Caco-2 (cell line): ENCODE data around the gene MYB. TPM values are rescaled to one million over a fixed set of nuclear protein-coding genes. Genes with fewer than 3 reads are reported as not detected.

Experiments used
- BruUV-seq: library from RNA; stranded (reverse); fragments of 400-500 nt; replicated peaks from 2 replicates; lab custom pipeline; 2021; lab: Mats Ljungman, UMichigan
- CTCF ChIA-PET: fragments of 300-600 bp; sonication (Branson Sonifier 250); formaldehyde crosslinking; loops from one replicate; lab custom pipeline; 2022; ENCODE audit warnings: antibody characterized with exemption; lab: Charles Lee
- POLR2A ChIA-PET: fragments of 300-600 bp; sonication (Branson Sonifier 250); formaldehyde crosslinking; loops from one replicate; lab custom pipeline; 2022; ENCODE audit warnings: antibody characterized with exemption; lab: Charles Lee
- DNase-seq, 2 experiments: peaks; one replicate each; pipeline versions ENCODE4 v3.0.0 to v3.0.0-alpha.2; 2020 to 2022
- H3K27me3 ChIP-seq: replicated peaks from 2 replicates; pipeline ENCODE4 v1.6.0; 2011; ENCODE audit warnings: low read length; ENCODE audit not compliant: control insufficient read depth, insufficient read depth
- H3K36me3 ChIP-seq: 2 replicates; pipeline ENCODE4 v1.5.1; 2011; ENCODE audit warnings: low read length; ENCODE audit not compliant: control insufficient read depth, insufficient read depth
- H3K4me1 ChIP-seq: fragments of 250-450 bp; sonication (Bioruptor Pico); 2 replicates; pipeline ENCODE4 v1.5.1; 2020; ENCODE audit warnings: mild to moderate bottlenecking
- H3K4me3 ChIP-seq: 2 replicates; pipeline ENCODE4 v1.5.1; 2011; ENCODE audit warnings: low read depth, mild to moderate bottlenecking, control low read depth, low read length
- H3K9me3 ChIP-seq: fragments of 250-450 bp; sonication (Bioruptor Pico); 2 replicates; pipeline ENCODE4 v1.5.1; 2020; ENCODE audit warnings: mild to moderate bottlenecking, moderate library complexity
- H3K27ac Mint-ChIP-seq: one replicate; pipeline ENCODE4 v1.8.0; 2022; ENCODE audit warnings: mixed read lengths; ENCODE audit not compliant: unreplicated experiment
- H3K27me3 Mint-ChIP-seq: one replicate; pipeline ENCODE4 v1.8.0; 2022; ENCODE audit warnings: mixed read lengths; ENCODE audit not compliant: insufficient read depth, unreplicated experiment
- H3K36me3 Mint-ChIP-seq: one replicate; pipeline ENCODE4 v1.8.0; 2022; ENCODE audit warnings: mild to moderate bottlenecking, mixed read lengths; ENCODE audit not compliant: insufficient read depth, unreplicated experiment
- H3K4me1 Mint-ChIP-seq: one replicate; pipeline ENCODE4 v1.8.0; 2022; ENCODE audit warnings: low read depth, mixed read lengths; ENCODE audit not compliant: unreplicated experiment
- H3K4me3 Mint-ChIP-seq: one replicate; pipeline ENCODE4 v1.8.0; 2022; ENCODE audit warnings: mild to moderate bottlenecking, moderate library complexity, mixed read lengths; ENCODE audit not compliant: unreplicated experiment
- H3K9me3 Mint-ChIP-seq: one replicate; pipeline ENCODE4 v1.8.0; 2022; ENCODE audit warnings: mixed read lengths; ENCODE audit not compliant: unreplicated experiment
- CTCF ChIP-seq, 2 experiments: fragments of 200-600 bp in 1 of 2; IDR thresholded peaks; 1 replicate in 1 of 2; 2 replicates in 1 of 2; pipeline versions ENCODE4 v1.5.1 to v1.8.0; 2011 to 2022; ENCODE audit warnings: antibody characterized with exemption in 1 of 2, control low read depth in 1 of 2, inconsistent platforms in 1 of 2, low read depth in 1 of 2, low read length in 1 of 2, mild to moderate bottlenecking in 1 of 2, moderate library complexity in 1 of 2; ENCODE audit not compliant: insufficient read depth in 1 of 2, severe bottlenecking in 1 of 2, unreplicated experiment in 1 of 2
- intact Hi-C: fragments of 100-400 bp; cut with micrococcal nuclease; formaldehyde crosslinking; loops from one replicate; pipeline ENCODE4 v1.10.0; 2022; ENCODE audit not compliant: unreplicated experiment
- total RNA-seq: library from RNA; stranded (reverse); gene quantifications from 2 replicates; pipeline ENCODE4 v1.2.3, GENCODE V29; 2022

Gene MYB
- total RNA-seq, 1 experiment from 2014 or later, result 2.7 TPM

- POLR2A ChIA-PET, result no interaction called here
- CTCF ChIA-PET, result no interaction called here
- H3K27me3 Mint-ChIP-seq, result peaks cover 3% of the 10 kb centered on the region
- TF ChIP-seq CTCF (IDR thresholded peaks at IDR 0.05; ENCODE audit: insufficient read depth in 1 of 2, low read depth in 1 of 2, low read length in 1 of 2, severe bottlenecking in 1 of 2, unreplicated experiment in 1 of 2), result no peak
- H3K4me1 Mint-ChIP-seq, result peaks cover 9% of the 10 kb centered on the region
- H3K27ac Mint-ChIP-seq, result no peak overlapping the region
- H3K4me3 ChIP-seq, result no peak overlapping the region
- no peaks in the 10 kb centered on the region for H3K9me3 Mint-ChIP-seq
- intact Hi-C loops, result no loop called here
- no peak for DNase-seq
- no peaks in the 10 kb centered on the region for H3K9me3 ChIP-seq
- H3K36me3 ChIP-seq, result no peaks in the 10 kb centered on the region
- H3K4me1 ChIP-seq, result no peaks in the 10 kb centered on the region
- H3K36me3 Mint-ChIP-seq, result no peaks in the 10 kb centered on the region
- no TSS peak for BruUV-seq
- H3K27me3 ChIP-seq, result no peaks in the 10 kb centered on the region; the same call in 1 of the 2 replicates
- H3K4me3 Mint-ChIP-seq, result no peak overlapping the region
Observed at GRCh38 chr6:135235716-135236115, 54.6 kb downstream of the MYB start.

- no peak for TF ChIP-seq CTCF (IDR thresholded peaks at IDR 0.05; ENCODE audit: insufficient read depth in 1 of 2, low read depth in 1 of 2, low read length in 1 of 2, severe bottlenecking in 1 of 2, unreplicated experiment in 1 of 2)
- Histone ChIP-seq H3K9me3 (no peaks in the 10 kb centered on the region), H3K4me1 (no peaks in the 10 kb centered on the region), H3K27me3 (no peaks in the 10 kb centered on the region; the same call in 1 of the 2 replicates), H3K4me3 (no peak overlapping the region), H3K36me3 (no peaks in the 10 kb centered on the region)
- peaks cover 3% of the 10 kb centered on the region for H3K27me3 Mint-ChIP-seq
- H3K4me3 Mint-ChIP-seq, result no peak overlapping the region
- no TSS peak for BruUV-seq
- DNase-seq, result no peak
- intact Hi-C loops, result no loop called here
- H3K4me1 Mint-ChIP-seq, result peaks cover 3% of the 10 kb centered on the region
- H3K36me3 Mint-ChIP-seq, result no peaks in the 10 kb centered on the region
- ChIA-PET CTCF (no interaction called here), POLR2A (no interaction called here)
- no peak overlapping the region for H3K27ac Mint-ChIP-seq
- H3K9me3 Mint-ChIP-seq, result no peaks in the 10 kb centered on the region
Observed at GRCh38 chr6:135236319-135236718, 55.2 kb downstream of the MYB start.

- no TSS peak for BruUV-seq
- ChIA-PET CTCF (no interaction called here), POLR2A (no interaction called here)
- Mint-ChIP-seq H3K4me1 (no peaks in the 10 kb centered on the region), H3K36me3 (no peaks in the 10 kb centered on the region), H3K9me3 (no peaks in the 10 kb centered on the region), H3K4me3 (no peak overlapping the region), H3K27ac (no peak overlapping the region), H3K27me3 (peaks cover 3% of the 10 kb centered on the region)
- Histone ChIP-seq H3K4me1 (no peaks in the 10 kb centered on the region), H3K36me3 (no peaks in the 10 kb centered on the region), H3K9me3 (no peaks in the 10 kb centered on the region), H3K4me3 (no peak overlapping the region), H3K27me3 (no peaks in the 10 kb centered on the region; the same call in 1 of the 2 replicates)
- TF ChIP-seq CTCF (IDR thresholded peaks at IDR 0.05; ENCODE audit: insufficient read depth in 1 of 2, low read depth in 1 of 2, low read length in 1 of 2, severe bottlenecking in 1 of 2, unreplicated experiment in 1 of 2), result no peak
- intact Hi-C loops, result no loop called here
- DNase-seq, result no peak
Observed at GRCh38 chr6:135236732-135237131, 55.6 kb downstream of the MYB start.
